Endothelial cell of umbilical vein (primary cell): ENCODE measurements around the gene PIN1.

Experiments
- CTCF ChIP-seq, 2 donors: IDR thresholded peaks; 1 replicate in 1 of 2; 2 replicates in 1 of 2; pipeline ENCODE4 v1.5.1; 2011; ENCODE audit warnings: low read length in 2 of 2, mild to moderate bottlenecking in 2 of 2, moderate library complexity in 2 of 2, control low read depth in 1 of 2, inconsistent platforms in 1 of 2, low read depth in 1 of 2; ENCODE audit not compliant: insufficient read depth in 1 of 2; ENCODE audit errors: extremely low read depth in 1 of 2
- EZH2 ChIP-seq: IDR thresholded peaks from 2 replicates; pipeline ENCODE4 v1.6.1; 2012; ENCODE audit warnings: borderline replicate concordance, low read depth, mild to moderate bottlenecking, moderate library complexity, low read length, inconsistent platforms; ENCODE audit not compliant: severe bottlenecking
- JUN ChIP-seq: IDR thresholded peaks from 2 replicates; pipeline ENCODE4 v1.6.1; 2011; ENCODE audit warnings: borderline replicate concordance, low read depth; ENCODE audit not compliant: insufficient read length, insufficient read depth
- MYC ChIP-seq: IDR thresholded peaks from one replicate; pipeline ENCODE4 v1.6.1; 2011; ENCODE audit warnings: mild to moderate bottlenecking, low read depth, low read length
- POLR2A ChIP-seq: IDR thresholded peaks from 2 replicates; pipeline ENCODE4 v1.6.1; 2012; ENCODE audit warnings: low read depth, mild to moderate bottlenecking, control low read depth, low read length

- no peak for TF ChIP-seq EZH2
- TF ChIP-seq MYC: peak; percentile 40
- peak; percentile 67 for TF ChIP-seq CTCF (IDR thresholded peaks at IDR 0.05; ENCODE audit: extremely low read depth in 1 of 2, insufficient read depth in 1 of 2, low read depth in 1 of 2, low read length in 2 of 2)
- peak; percentile 36 for TF ChIP-seq JUN
- no peak for TF ChIP-seq POLR2A
Observed at GRCh38 chr19:9847087-9847671, 12.1 kb downstream of the PIN1 start.
